Left lobe of liver (tissue), 2 donors: ENCODE data around the gene RPRD1B. TPM values are rescaled to one million over a fixed set of nuclear protein-coding genes. Genes with fewer than 3 reads are reported as not detected.
A peak's percentile ranks its signal among the peaks of the same experiment; 100 is the strongest.

ENCODE experiments used
- ATAC-seq: fragments of 200-7000 bp; cut with Tn5 transposase; one replicate; pipeline ENCODE4 v1.9.1; 2020; ENCODE audit warnings: mild to moderate bottlenecking, moderate library complexity
- DNase-seq: peaks from one replicate; pipeline ENCODE4 v3.0.0-alpha.2; 2020; ENCODE audit warnings: low spot score
- total RNA-seq: library from RNA; stranded (reverse); gene quantifications from one replicate; pipeline ENCODE4 v1.2.1, GENCODE V29; 2021
- donor health status: DM: no; HTN: no; CAD: no; lungs with moderate emphysema.
- donor health status: DM: no; HTN: yes; CAD: no.

Gene RPRD1B
- total RNA-seq, 1 donor from 2014 or later: 22.8 TPM

- ATAC-seq (no peak), DNase-seq (no peak)
Observed at GRCh38 chr20:38132910-38133501, 99.5 kb downstream of the RPRD1B start.

- DNase-seq (no peak), ATAC-seq (no peak)
Observed at GRCh38 chr20:38133680-38134426, 100.3 kb downstream of the RPRD1B start.

- peak; percentile 16 for ATAC-seq
- DNase-seq: no peak
Observed at GRCh38 chr20:38134427-38135270, 101.1 kb downstream of the RPRD1B start.

GRCh38 chr20:38135271-38135650 lies 101.7 kb downstream of the RPRD1B start:
- ATAC-seq (no peak), DNase-seq (no peak)

- ATAC-seq: no peak
- DNase-seq: no peak
Observed at GRCh38 chr20:38135651-38136420, 102.3 kb downstream of the RPRD1B start.

GRCh38 chr20:38136421-38137245 lies 103.1 kb downstream of the RPRD1B start:
- no peak for ATAC-seq
- DNase-seq: no peak

- DNase-seq (no peak), ATAC-seq (no peak)
Observed at GRCh38 chr20:38137441-38138037, 104.0 kb downstream of the RPRD1B start.

GRCh38 chr20:38138086-38138778 lies 104.7 kb downstream of the RPRD1B start:
- no peak for DNase-seq

GRCh38 chr20:38139156-38139912 lies 105.8 kb downstream of the RPRD1B start:
- DNase-seq (no peak), ATAC-seq (no peak)

More at GRCh38 chr20:38138086-38138778, 104.7 kb downstream of the RPRD1B start:
- ATAC-seq: no peak

- DNase-seq (no peak), ATAC-seq (no peak)
Observed at GRCh38 chr20:38139977-38140753, 106.6 kb downstream of the RPRD1B start.

GRCh38 chr20:38141204-38141888 lies 107.8 kb downstream of the RPRD1B start:
- ATAC-seq: no peak
- no peak for DNase-seq

Other genes with a start within 250 kb of the RPRD1B start
- gene VSTM2L, start 130.6 kb upstream of the RPRD1B start, total RNA-seq: 4.4 TPM
- 10.3 TPM for gene TTI1, start 290 bp upstream of the RPRD1B start, total RNA-seq
- 193 TPM for gene TGM2, start 131.5 kb downstream of the RPRD1B start, total RNA-seq
- gene KIAA1755, start 227.0 kb downstream of the RPRD1B start, total RNA-seq: 2.7 TPM